Vagina (tissue), 2 donors: ENCODE results near the gene EXOC3.

Source experiments
- CTCF ChIP-seq, 3 experiments: fragments of 450-650 bp in 2 of 3; fragments of 200-600 bp in 1 of 3; sonication (generic) in 1 of 3; IDR thresholded peaks; one replicate each; pipeline ENCODE4 v1.5.1; 2017 to 2019; ENCODE audit warnings: antibody characterized with exemption in 3 of 3, mild to moderate bottlenecking in 2 of 3, moderate library complexity in 2 of 3
- POLR2A ChIP-seq, 2 donors: fragments of 450-650 bp; IDR thresholded peaks; one replicate each; pipeline ENCODE4 v1.6.1; 2017; ENCODE audit warnings: antibody characterized with exemption in 2 of 2, mild to moderate bottlenecking in 2 of 2, moderate library complexity in 2 of 2
- POLR2AphosphoS5 ChIP-seq, 2 donors: sonication (generic); formaldehyde crosslinking; IDR thresholded peaks; one replicate each; pipeline ENCODE4 v1.9.0; 2017; ENCODE audit warnings: antibody characterized with exemption in 2 of 2, mild to moderate bottlenecking in 2 of 2, low read depth in 1 of 2; ENCODE audit not compliant: insufficient read depth in 1 of 2

- no peak for TF ChIP-seq CTCF (IDR thresholded peaks at IDR 0.05)
- no peak for TF ChIP-seq POLR2A (IDR thresholded peaks at IDR 0.05)
- no peak for TF ChIP-seq POLR2AphosphoS5 (IDR thresholded peaks at IDR 0.05; ENCODE audit: insufficient read depth in 1 of 2, low read depth in 1 of 2)
These were observed 38.2 kb upstream of the EXOC3 start for GRCh38 chr5:404666-405241.
